HG03575 (cell line): ENCODE measurements around the gene IL1F10.

Experiments
- ATAC-seq: cut with Tn5 transposase; IDR thresholded peaks from one replicate; pipeline ENCODE4 v1.9.1; 2021; ENCODE audit not compliant: unreplicated experiment, insufficient number of reproducible peaks, low FRiP score; ENCODE audit errors: extremely low read depth

IL1F10 gene

DNA sequence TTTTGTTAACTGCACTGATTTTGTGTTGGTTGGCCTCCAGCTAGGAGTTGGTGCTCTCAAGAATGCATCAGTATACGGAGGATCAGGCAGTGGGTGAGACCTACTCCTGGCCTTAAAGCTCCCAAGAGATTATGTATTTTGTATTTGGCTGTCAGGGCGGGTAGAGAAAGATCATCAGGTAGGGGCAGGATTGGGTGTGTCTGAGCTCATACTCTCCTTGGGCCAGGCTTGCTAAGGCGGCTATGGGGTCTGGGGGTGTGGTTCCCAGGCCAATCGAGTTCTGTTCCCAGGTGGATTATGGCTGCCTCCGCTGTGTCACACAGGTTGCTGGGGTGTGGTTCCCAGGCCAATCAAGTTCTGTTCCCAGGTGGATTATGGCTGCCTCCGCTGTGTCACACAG lies 30.8 kb downstream of the IL1F10 start:
- no peak for ATAC-seq

DNA sequence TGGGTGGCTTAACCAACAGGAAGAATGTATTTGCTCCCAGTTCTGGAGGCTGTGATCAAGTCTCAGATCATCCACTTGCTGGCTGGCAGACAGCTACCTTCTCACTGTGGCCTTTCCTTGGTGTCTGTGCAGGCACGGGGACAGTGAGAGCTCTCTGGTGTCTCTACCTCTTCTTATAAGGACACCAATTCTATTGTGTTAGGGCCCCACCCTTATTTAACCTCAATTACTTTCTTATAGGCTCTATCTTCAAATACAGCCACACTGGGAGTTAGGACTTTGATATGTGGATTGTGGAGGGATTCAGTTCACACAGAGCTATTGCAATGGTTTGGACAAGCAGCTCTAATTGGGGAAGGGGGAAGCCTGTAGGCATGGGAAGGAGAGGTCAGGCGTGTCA lies 34.4 kb downstream of the IL1F10 start:
- no peak for ATAC-seq

DNA sequence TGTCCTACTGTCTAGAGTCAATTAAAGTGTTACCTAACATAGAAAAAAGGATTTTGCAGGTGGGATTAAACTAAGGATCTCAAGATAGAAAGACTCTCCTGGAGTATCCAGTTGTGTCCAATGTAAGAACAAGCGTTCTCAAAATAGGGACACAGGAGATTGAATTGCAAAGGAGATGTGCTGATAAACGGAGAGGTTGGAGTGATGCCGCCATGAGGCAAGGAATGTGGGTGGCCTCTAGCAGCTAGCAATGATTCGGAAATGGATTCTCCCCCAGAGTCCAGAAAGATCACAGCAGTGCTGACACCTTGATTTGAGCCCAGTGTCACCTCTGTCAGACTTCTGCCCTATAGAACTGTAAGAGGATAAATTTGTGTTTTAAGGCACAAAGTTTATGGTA lies 35.5 kb downstream of the IL1F10 start:
- no peak for ATAC-seq

DNA sequence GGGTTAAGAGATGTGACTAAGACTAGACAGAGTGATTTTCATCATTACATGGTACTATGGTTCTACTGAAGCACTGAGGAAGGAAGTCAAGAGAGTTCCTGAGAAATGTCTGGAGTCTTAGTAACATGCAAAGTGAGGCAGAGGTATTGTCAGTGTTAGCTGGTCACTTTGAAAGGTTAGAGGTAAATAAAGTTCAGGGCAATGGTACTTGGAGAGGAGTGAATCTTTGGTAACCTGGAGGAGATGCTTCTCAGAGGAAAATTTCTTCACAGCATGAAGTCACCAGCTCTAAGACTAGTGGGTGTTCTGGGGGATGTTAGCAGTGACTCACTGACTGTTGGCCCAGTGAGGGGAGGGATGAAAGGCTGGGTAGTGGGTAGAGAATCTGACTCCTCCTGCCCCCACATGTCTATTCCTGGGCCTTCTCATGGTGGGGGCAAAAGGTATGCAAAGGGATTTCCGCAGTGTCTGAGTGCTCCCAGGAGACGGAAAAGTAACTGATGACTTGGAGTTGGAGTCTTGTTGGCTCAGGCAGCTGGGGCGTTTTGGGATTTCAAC lies 36.4 kb downstream of the IL1F10 start:
- no peak for ATAC-seq

DNA sequence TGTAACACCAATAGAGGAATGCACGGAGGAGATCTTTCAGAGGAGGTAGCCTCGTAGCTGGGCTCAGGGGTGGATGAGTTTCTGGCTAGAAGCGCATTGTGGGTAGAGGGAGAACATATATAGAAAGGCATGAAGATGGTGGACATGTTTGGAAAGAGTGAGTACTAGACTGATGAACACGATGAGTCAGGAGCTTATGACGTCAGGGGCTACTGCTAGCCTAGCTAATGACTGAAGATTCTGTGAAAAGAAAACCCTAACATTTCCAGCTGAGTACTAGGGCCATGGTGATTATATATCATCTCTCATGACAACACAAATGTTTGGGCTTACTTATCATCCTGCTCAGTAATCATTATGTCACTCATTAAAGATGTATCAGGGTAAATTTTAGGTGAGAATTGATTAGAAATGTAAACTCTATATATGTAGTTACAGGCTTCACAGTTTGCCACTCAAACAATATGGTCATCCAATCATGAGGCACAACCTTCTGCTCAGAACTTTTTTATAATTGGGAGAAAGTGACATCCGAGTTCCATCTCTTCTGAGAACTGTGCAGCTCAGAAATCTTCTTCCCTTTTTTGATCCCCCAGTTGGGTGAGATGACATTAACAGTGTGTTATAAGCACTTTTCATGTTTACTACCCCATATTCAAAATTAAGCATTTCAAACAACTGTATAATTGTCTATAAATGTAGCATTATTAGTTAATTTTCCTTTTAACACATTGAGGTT lies 37.4 kb downstream of the IL1F10 start:
- no peak for ATAC-seq

DNA sequence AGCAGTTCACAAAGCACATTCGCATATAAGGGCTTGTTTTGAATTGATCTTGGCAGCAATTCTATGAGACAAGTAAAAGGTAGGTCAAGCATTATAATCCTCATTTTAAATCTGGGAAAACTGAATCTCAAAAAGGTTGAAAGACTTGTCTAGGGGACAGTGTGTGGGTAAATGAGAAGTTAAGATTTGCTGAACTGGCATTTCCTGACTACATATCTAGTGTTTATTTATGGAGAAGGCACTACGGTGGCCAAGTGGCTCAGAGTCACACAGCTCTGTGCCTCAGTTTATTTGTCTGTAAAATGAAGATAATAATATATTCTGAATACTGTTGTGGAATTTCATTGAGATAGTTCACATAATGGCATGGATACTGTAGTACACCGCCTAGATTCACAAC lies 43.4 kb downstream of the IL1F10 start:
- ATAC-seq: no peak

DNA sequence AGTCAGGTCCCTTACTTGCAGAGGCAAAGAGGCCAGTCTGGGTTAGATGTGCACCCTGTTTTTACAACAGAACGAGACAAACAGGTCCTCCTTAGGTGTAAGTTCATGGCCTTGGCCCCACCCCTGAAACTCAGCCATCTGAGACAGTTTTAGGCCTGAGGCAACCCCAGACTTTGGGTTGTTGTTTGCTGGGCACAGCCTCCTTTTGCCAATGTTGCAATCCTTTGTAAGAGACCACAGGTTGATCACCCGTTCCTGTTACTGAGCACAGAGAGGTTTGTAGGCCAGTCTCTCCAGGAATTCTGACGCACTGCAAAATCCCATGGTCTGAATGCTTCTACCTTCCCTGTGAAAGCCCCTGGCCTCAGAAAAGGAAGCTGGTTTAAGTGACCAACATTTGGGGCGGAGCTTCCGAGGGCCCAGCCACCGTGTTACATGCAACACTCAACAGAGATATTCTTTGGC lies 44.1 kb downstream of the IL1F10 start:
- ATAC-seq: no peak

DNA sequence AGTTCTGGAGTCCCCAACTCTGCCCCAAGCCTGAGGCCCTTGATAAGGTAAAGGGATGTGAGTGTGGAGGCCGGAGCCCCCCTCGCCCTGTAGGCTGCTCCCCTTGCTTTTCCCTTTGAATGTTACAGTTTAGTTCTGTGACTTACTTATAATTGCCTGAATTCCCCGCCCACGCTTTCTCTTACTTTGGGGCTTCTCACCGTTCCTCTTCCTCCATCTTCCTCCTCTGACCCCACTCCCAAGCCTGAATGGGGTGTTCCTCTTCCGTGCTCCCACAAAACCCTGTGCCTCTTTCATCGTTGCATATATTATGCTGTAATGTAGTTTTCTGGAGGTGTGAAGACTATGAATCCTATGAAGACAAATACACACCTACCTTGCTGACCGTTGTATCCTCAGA lies 44.7 kb downstream of the IL1F10 start:
- no peak for ATAC-seq

DNA sequence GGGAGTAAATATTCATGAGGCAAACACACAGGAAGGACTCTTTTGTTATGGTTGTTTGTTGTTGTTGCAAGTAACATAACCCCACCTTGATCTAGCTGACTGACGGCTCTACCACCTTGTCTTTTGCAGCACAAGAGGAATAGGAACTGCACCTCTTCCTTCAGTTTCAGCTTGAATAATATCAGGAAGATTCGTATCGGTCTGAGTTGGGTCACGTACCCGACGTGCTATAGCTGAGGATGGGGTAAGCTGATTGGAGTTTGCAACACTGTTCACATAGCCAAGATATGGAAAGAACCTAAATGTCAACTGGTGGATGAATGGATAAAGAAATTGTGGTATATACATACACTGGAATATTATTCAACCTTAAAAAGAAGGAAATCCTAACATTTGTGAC lies 45.1 kb downstream of the IL1F10 start:
- no peak for ATAC-seq

DNA sequence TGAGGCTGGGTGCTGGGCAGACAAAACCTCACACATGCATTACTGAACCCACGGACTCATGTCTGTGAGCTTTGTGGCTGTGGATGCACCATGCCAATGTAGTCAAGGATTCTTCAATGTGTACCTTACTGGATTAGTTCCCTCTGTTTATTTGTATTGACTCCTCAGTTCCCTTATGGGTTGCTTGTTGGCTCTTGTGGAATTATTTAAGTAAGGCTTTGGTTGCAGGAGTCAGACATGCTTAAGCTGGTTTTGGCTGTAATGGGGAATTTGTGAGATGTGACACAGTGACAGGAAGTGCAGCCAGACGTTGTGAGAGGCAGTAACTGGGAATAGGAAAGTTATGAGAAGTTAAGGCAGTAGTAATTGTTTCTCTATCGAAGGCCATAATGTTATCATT lies 46.0 kb downstream of the IL1F10 start:
- no peak for ATAC-seq

DNA sequence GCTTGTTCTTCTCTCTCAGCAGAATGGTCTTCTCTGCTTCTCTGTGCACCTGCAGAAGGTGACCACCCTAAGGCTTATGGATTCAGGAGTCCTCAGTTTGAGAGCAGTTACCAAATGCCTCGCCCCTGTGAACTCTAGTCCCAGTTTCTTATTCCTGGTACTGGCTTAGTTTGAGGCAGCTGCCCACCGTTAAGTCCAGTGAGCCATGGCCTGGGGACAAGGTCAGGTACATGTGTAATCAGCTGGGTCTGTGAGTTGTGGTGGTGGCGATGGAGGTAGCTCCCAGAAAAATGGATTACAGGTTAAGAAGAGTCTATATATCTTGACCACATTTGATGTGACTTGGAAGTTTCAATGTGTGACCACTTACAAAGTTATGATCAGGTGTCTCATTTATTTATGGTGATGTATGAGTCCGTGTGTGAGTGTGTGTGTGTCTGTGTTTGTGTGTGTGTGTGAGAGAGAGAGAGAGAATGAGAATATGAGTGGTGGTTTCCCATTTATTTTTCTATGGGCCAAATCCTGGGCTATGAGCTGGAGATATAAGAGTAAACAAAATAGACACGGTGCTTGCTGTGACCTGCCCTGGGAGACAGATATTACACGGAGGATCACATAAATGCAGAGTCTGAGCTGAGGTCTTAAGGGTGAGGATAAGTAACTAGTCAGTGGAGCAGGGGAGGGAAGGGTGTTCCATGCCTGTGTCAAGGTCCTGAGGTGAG lies 46.6 kb downstream of the IL1F10 start:
- no peak for ATAC-seq

DNA sequence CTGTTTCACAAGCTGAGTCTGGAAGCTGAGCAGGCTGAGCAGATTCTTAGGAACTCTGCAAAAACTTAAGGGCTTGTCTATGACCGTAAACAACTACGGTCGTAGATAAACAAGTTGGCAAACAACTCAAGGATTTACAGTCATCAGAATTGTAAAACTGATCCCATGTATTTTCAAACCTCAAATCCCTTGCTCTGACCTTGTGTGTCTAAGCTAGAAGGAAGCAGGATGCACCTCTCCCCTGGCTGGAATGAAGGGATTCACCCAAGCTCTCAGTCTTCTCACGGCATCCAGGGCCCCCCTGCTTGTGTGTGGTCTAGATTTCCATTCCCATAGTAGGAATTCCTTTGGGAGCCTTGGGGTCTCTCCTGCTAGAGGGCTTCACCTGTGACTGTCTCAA lies 47.2 kb downstream of the IL1F10 start:
- no peak for ATAC-seq

DNA sequence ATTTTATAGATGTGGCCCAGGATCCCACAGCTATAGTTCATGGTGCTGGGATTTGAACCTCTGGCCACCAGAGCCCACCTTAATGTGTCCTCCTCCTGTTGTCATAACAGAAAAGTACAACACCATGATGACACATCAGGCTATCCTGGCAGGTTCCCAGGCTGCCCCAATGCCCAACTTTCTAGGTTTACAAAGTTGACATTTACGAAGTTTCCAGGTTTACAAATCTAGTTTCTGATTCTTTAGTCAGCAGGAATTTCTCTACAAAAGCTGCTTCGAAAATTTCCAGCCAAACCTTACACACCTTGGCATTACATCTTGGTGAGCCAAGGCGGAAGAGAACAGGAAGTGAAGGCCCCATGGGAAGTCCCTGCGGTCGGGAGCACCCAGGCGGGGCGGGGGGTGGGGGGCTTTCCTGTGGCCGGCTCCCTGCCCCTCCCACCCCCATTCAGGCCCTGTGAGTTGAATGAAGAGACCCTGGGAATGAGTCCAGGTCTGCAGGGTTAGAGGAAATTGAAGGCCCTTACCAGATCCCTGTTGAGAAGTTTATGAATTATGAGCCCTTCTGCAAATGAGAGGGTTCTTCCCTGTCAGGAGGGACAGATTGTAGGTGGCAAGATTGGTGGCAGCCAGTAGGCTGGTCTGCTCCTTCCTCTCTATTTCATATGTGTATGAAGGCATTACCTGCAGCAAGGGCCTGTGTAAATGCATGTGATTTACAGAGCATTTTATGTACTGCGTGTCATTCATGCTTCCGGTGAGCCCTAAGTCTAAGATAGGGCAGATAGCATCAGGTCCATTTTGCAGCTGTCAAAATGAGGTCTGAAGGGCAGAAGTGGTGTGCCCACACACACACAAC lies 48.6 kb downstream of the IL1F10 start:
- no peak for ATAC-seq

DNA sequence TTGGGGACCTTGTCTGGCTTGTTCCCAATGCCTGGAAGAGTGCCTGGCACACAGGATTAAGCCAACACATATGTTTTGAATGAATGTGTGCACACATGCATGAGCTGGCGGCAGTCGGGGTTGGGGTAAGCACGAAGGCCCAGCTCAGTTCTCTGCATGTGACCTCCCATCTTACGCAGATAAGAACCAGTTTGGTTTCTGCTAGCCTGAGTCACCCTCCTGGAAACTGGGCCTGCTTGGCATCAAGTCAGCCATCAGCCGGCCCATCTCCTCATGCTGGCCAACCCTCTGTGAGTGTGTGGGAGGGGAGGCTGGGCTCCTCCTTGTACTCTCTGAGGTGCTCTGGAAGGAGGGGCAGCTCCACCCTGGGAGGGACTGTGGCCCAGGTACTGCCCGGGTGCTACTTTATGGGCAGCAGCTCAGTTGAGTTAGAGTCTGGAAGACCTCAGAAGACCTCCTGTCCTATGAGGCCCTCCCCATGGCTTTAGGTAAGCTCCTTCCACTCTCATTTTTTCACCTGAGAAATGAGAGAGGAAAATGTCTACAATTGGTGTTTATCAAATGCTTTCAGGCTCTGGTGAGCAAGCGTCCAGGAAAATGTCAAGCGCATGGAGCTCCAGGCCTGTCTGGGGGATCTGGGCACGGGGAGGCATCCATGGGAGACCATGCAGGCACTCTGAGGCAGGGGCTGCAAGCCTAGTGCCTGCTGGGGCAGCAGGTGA lies 49.9 kb downstream of the IL1F10 start:
- no peak for ATAC-seq

DNA sequence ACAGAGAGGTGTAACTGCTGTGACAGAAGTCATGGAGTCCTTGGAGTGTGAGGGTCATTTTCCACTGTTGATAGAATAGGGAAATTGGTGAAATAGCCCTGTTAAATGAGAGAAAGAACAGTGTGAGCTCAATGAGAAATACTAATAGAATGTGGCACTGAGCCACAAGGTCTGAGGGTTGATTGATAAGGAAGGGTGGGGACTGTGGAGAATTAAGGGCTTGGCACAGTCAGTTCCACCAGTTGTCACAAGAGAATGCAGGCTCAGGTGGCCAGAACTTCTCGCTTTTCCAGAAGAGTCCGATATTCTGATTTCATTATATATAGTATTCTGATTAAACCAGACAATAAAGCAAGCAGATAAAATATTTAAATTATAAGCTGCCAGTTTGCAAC lies 50.5 kb downstream of the IL1F10 start:
- ATAC-seq: no peak

DNA sequence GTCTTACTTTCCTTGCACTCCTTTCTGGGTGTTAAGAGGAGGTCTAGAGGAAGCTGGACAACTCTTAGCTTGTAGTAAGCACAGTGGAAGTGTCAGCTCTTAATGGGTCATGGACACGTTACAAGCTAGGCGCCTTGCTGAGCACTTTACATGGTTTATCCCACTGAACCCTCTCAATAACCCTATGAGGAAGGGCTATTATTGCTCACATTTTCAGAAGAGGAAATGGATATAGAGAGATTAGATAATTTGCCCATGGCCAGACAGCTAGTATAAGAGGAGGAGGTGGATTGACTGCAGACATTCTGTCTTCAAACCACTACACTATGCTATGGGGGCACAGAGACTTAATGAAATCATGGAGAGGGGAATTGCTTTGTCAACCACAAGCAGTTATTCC lies 51.3 kb downstream of the IL1F10 start:
- no peak for ATAC-seq

DNA sequence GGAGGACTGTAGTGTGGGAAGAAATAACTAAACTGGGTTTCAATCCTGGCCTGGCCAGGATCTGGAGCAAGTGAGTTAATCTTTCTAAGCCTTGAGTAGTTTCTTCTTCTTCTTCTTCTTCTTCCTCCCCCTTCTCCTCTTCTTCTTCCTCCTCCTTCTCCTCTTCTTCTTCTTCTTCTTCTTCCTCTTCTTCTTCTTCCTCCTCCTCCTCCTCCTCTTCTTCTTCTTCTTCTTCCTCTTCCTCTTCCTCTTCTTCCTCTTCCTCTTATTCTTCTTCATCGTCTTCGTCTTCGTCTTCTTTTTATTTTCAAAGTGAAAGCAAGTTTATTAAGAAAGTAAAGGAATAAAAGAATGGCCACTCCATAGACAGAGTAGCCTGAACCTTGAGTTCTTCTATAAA lies 53.1 kb downstream of the IL1F10 start:
- no peak for ATAC-seq

DNA sequence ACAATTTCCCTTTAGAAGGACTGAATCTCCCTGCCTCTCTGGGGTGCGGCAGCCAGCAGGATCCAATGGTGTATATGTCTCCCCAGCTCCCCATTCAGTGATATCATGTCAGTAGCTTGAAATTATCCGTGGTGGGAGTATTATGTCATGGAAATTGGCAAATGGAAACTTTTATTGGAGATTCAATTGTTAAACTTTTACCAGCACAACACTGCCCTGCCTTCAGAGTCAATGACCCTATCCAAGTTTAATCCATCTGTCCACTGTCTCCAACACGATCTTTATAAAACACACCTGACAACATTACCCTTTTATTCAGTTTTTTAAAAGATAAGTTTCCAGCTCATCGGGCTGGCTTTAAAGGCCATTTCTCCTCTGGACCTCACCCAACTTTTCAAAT lies 54.6 kb downstream of the IL1F10 start:
- ATAC-seq: no peak

DNA sequence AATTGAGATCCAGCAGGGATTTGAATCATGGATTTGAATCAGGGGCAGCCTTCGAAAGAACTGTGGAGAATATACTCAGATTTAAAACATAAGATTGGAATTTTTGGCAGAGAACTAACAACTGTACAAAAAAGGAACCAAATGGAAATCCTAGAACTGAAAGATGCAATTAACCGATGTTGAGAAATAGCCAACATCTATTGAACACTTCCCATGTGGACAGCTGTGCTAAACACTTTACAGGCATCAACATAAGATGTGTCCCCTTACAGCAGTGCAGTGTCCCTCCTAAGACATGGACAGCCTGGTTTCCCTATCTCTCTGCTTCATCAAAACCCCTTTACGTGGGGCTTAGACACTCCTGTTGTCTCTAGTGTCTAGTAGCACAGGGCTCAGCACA lies 56.0 kb downstream of the IL1F10 start:
- ATAC-seq: no peak
